ENCODE measurements around the gene COPG2. TPM values are rescaled to one million over a fixed set of nuclear protein-coding genes. Genes with fewer than 3 reads are reported as not detected.
"Not testable (repeated sequence)": the region's sequence is repeated elsewhere in the genome, so short reads cannot be mapped to it uniquely, and the experiment has no call there.

The COPG2 gene
- total RNA-seq, 1 donor from 2014 or later, result 19.3 TPM

GRCh38 chr7:130641497-130641896 lies 27.1 kb downstream of the COPG2 start:
- intact Hi-C loops (cut with micrococcal nuclease), result loop anchor here (1.0 kb wide), 1 partner anchor 8 kb away; no protein-coding TSS in a partner anchor
- no peak overlapping the region for H3K4me3 Mint-ChIP-seq
- peaks cover 17% of the 10 kb centered on the region for H3K4me1 Mint-ChIP-seq (ENCODE audit: low read depth)
- peaks cover 18% of the 10 kb centered on the region for H3K36me3 Mint-ChIP-seq (ENCODE audit: low read depth)
- no peak for DNase-seq (ENCODE audit: low spot score)
- peak overlapping the region; percentile 18 for H3K27ac Mint-ChIP-seq
- peaks cover 39% of the 10 kb centered on the region for H3K9me3 Mint-ChIP-seq
- H3K27me3 Mint-ChIP-seq (ENCODE audit: insufficient read depth), result no peaks in the 10 kb centered on the region

DNA sequence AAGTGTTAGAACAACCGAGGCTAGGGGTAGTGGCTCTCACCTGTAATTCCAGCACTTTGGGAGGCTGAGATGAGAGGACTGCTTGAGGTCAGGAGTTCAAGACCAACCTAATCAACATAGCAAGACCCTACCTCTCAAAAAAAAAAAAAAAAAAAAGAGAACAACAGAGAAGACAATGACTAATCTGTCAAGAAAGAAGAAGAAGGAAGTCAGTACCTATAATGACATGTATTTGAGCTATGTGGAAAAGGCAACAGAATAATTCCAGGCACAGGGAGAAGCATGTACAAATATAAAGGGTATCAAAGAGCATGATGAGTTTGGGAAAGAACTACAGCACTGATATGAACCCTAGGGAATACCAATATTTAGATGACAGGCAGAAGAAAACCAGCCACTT lies 27.5 kb downstream of the COPG2 start:
- Mint-ChIP-seq H3K36me3 (ENCODE audit: low read depth) (peaks cover 15% of the 10 kb centered on the region), H3K4me1 (ENCODE audit: low read depth) (peaks cover 17% of the 10 kb centered on the region), H3K27ac (peak overlapping the region; percentile 18), H3K9me3 (peaks cover 40% of the 10 kb centered on the region), H3K27me3 (ENCODE audit: insufficient read depth) (no peaks in the 10 kb centered on the region), H3K4me3 (no peak overlapping the region)
- no peak for DNase-seq (ENCODE audit: low spot score)
- intact Hi-C loops (cut with micrococcal nuclease), result loop anchor here (1.0 kb wide), 1 partner anchor 8 kb away; no protein-coding TSS in a partner anchor

GRCh38 chr7:130639388-130639787 lies 29.2 kb downstream of the COPG2 start:
- Mint-ChIP-seq H3K27me3 (ENCODE audit: insufficient read depth) (no peaks in the 10 kb centered on the region), H3K36me3 (ENCODE audit: low read depth) (peaks cover 10% of the 10 kb centered on the region), H3K4me1 (ENCODE audit: low read depth) (peaks cover 17% of the 10 kb centered on the region), H3K27ac (no peak overlapping the region), H3K4me3 (no peak overlapping the region), H3K9me3 (peaks cover 54% of the 10 kb centered on the region)
- intact Hi-C loops (cut with micrococcal nuclease), result no loop called here
- no peak for DNase-seq (ENCODE audit: low spot score)

- peaks cover 9% of the 10 kb centered on the region for H3K36me3 Mint-ChIP-seq (ENCODE audit: low read depth)
- intact Hi-C loops (cut with micrococcal nuclease), result no loop called here
- no peaks in the 10 kb centered on the region for H3K4me1 Mint-ChIP-seq (ENCODE audit: low read depth)
- H3K4me3 Mint-ChIP-seq, result no peak overlapping the region
- peaks cover 71% of the 10 kb centered on the region for H3K9me3 Mint-ChIP-seq
- H3K27ac Mint-ChIP-seq, result no peak overlapping the region
- DNase-seq (ENCODE audit: low spot score), result no peak
- H3K27me3 Mint-ChIP-seq (ENCODE audit: insufficient read depth), result peaks cover 1% of the 10 kb centered on the region
Observed at GRCh38 chr7:130632111-130632510, 36.4 kb downstream of the COPG2 start.

- Mint-ChIP-seq H3K4me3 (no peak overlapping the region), H3K9me3 (peaks cover 54% of the 10 kb centered on the region), H3K27me3 (ENCODE audit: insufficient read depth) (peaks cover 1% of the 10 kb centered on the region), H3K4me1 (ENCODE audit: low read depth) (no peaks in the 10 kb centered on the region), H3K27ac (no peak overlapping the region), H3K36me3 (ENCODE audit: low read depth) (peaks cover 9% of the 10 kb centered on the region)
- DNase-seq (ENCODE audit: low spot score), result no peak
- intact Hi-C loops (cut with micrococcal nuclease), result no loop called here
Observed at GRCh38 chr7:130628901-130629300, 39.6 kb downstream of the COPG2 start.

- DNase-seq (ENCODE audit: low spot score), result no peak
- Mint-ChIP-seq H3K27me3 (ENCODE audit: insufficient read depth) (peaks cover 1% of the 10 kb centered on the region), H3K4me1 (ENCODE audit: low read depth) (no peaks in the 10 kb centered on the region), H3K9me3 (peaks cover 47% of the 10 kb centered on the region), H3K27ac (no peak overlapping the region), H3K4me3 (no peak overlapping the region), H3K36me3 (ENCODE audit: low read depth) (peaks cover 7% of the 10 kb centered on the region)
- intact Hi-C loops (cut with micrococcal nuclease), result no loop called here
Observed at GRCh38 chr7:130627775-130628174, 40.8 kb downstream of the COPG2 start.

DNA sequence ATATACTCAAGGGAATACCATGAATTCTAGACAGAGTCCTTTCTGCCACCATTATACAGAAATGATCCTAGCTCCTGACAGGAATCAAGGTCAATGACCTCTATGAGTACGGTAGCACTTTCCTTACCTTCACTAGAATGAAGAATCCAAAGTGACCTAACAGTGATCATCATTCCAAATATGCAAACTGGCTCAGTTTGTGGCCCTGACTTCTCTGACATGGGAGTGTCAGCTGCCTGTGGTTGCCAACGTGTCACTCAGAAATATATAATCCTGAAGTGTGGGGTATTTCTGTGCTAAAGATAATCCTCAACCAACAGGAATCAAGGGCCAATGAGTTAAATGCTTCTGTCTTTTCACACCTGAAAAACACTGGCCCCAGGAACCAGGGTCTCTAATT lies 45.7 kb downstream of the COPG2 start:
- intact Hi-C loops (cut with micrococcal nuclease), result no loop called here
- no peaks in the 10 kb centered on the region for H3K4me1 Mint-ChIP-seq (ENCODE audit: low read depth)
- H3K27me3 Mint-ChIP-seq (ENCODE audit: insufficient read depth), result no peaks in the 10 kb centered on the region
- peaks cover 16% of the 10 kb centered on the region for H3K9me3 Mint-ChIP-seq
- no peak for DNase-seq (ENCODE audit: low spot score)
- no peak overlapping the region for H3K4me3 Mint-ChIP-seq
- H3K36me3 Mint-ChIP-seq (ENCODE audit: low read depth), result peaks cover 4% of the 10 kb centered on the region
- H3K27ac Mint-ChIP-seq, result no peak overlapping the region

- Mint-ChIP-seq H3K9me3 (no peaks in the 10 kb centered on the region), H3K27me3 (ENCODE audit: insufficient read depth) (no peaks in the 10 kb centered on the region), H3K36me3 (ENCODE audit: low read depth) (peaks cover 21% of the 10 kb centered on the region), H3K27ac (no peak overlapping the region), H3K4me1 (ENCODE audit: low read depth) (no peaks in the 10 kb centered on the region), H3K4me3 (no peak overlapping the region)
- no peak for DNase-seq (ENCODE audit: low spot score)
- intact Hi-C loops (cut with micrococcal nuclease), result no loop called here
Observed at GRCh38 chr7:130615583-130615982, 53.0 kb downstream of the COPG2 start.

- H3K27ac Mint-ChIP-seq, result no peak overlapping the region
- H3K36me3 Mint-ChIP-seq (ENCODE audit: low read depth), result peaks cover 30% of the 10 kb centered on the region
- no peaks in the 10 kb centered on the region for H3K27me3 Mint-ChIP-seq (ENCODE audit: insufficient read depth)
- no peak for DNase-seq (ENCODE audit: low spot score)
- H3K9me3 Mint-ChIP-seq, result no peaks in the 10 kb centered on the region
- no peaks in the 10 kb centered on the region for H3K4me1 Mint-ChIP-seq (ENCODE audit: low read depth)
- H3K4me3 Mint-ChIP-seq, result no peak overlapping the region
- intact Hi-C loops (cut with micrococcal nuclease), result no loop called here
Observed at GRCh38 chr7:130614449-130614848, 54.1 kb downstream of the COPG2 start.

DNA sequence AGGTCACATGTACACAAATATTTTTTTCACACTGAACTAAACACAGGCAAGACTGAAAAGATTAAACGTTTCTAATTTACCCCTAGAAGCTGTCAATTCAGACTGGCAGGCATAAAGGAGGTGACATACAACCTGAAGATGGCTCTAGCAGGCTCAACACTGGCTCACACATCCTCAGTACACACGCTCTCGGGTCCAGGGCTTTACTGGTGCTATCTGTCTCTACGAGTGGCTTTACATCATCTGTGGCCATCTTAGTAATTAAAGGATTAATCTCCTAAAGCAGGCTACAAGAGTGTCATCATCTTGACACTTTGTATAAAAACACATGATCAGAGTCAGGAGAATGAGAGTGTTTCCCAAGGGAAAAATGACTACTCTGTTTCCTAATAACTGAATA lies 57.3 kb downstream of the COPG2 start:
- Mint-ChIP-seq H3K27ac (no peak overlapping the region), H3K27me3 (ENCODE audit: insufficient read depth) (no peaks in the 10 kb centered on the region), H3K36me3 (ENCODE audit: low read depth) (peaks cover 32% of the 10 kb centered on the region), H3K4me3 (no peak overlapping the region), H3K9me3 (no peaks in the 10 kb centered on the region), H3K4me1 (ENCODE audit: low read depth) (no peaks in the 10 kb centered on the region)
- no peak for DNase-seq (ENCODE audit: low spot score)
- intact Hi-C loops (cut with micrococcal nuclease), result no loop called here

DNA sequence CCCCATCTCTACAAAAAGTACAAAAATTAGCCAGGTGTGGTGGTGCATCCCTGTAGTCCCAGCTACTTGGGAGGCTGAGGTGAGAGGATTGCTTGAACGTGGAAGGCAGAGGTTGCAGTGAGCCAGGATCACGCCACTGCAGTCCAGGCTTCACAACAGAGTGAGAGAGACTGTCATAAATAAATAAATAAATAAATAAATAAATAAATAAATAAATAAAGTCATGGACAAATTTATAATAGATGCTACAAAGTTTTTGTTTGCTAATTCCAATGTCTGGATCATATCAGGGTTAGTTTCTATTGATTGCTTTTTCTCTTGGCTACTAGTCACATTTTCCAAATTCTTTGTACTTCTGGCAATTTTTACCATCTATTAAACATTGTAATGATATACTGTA lies 61.5 kb downstream of the COPG2 start:
- H3K27ac Mint-ChIP-seq; DNase-seq (ENCODE audit: low spot score); H3K4me1 Mint-ChIP-seq (ENCODE audit: low read depth); H3K4me3 Mint-ChIP-seq; H3K9me3 Mint-ChIP-seq; intact Hi-C loops (cut with micrococcal nuclease); H3K27me3 Mint-ChIP-seq (ENCODE audit: insufficient read depth): not testable (repeated sequence)
- peaks cover 29% of the 10 kb centered on the region for H3K36me3 Mint-ChIP-seq (ENCODE audit: low read depth)

DNA sequence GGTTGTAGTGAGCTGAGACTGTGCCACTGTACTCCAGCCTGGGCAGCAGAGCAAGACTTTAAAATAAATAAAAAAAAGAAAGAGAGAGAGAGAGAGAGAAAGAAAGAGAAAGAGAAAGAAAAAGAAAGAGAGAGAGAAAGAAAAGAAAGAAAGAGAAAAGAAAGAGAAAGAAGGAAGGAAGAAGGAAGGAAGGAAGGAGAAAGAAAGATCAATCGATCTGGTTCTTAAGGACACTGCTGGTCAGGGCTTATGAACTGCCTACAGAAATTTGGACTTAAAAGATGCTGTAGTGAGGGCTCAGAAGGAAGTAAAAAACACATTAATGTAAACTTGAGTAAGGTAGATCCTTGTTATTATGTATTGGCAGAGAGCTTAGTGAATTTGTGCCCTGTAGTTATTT lies 62.4 kb downstream of the COPG2 start:
- Mint-ChIP-seq H3K9me3 (no peaks in the 10 kb centered on the region), H3K27ac (no peak overlapping the region), H3K36me3 (ENCODE audit: low read depth) (peaks cover 27% of the 10 kb centered on the region), H3K4me1 (ENCODE audit: low read depth) (no peaks in the 10 kb centered on the region), H3K27me3 (ENCODE audit: insufficient read depth) (no peaks in the 10 kb centered on the region), H3K4me3 (no peak overlapping the region)
- DNase-seq (ENCODE audit: low spot score), result no peak
- intact Hi-C loops (cut with micrococcal nuclease), result no loop called here

GRCh38 chr7:130598056-130598455 lies 70.5 kb downstream of the COPG2 start:
- H3K9me3 Mint-ChIP-seq, result no peaks in the 10 kb centered on the region
- no peaks in the 10 kb centered on the region for H3K27me3 Mint-ChIP-seq (ENCODE audit: insufficient read depth)
- intact Hi-C loops (cut with micrococcal nuclease), result no loop called here
- H3K4me3 Mint-ChIP-seq, result no peak overlapping the region
- H3K27ac Mint-ChIP-seq, result no peak overlapping the region
- H3K36me3 Mint-ChIP-seq (ENCODE audit: low read depth), result peaks cover 3% of the 10 kb centered on the region
- DNase-seq (ENCODE audit: low spot score), result no peak
- H3K4me1 Mint-ChIP-seq (ENCODE audit: low read depth), result no peaks in the 10 kb centered on the region

- DNase-seq (ENCODE audit: low spot score), result no peak
- Mint-ChIP-seq H3K27me3 (ENCODE audit: insufficient read depth) (no peaks in the 10 kb centered on the region), H3K4me3 (no peak overlapping the region), H3K4me1 (ENCODE audit: low read depth) (no peaks in the 10 kb centered on the region), H3K9me3 (no peaks in the 10 kb centered on the region), H3K36me3 (ENCODE audit: low read depth) (no peaks in the 10 kb centered on the region), H3K27ac (no peak overlapping the region)
- intact Hi-C loops (cut with micrococcal nuclease), result no loop called here
Observed at GRCh38 chr7:130595986-130596385, 72.6 kb downstream of the COPG2 start.
